ENCODE data around the gene ALOX15.

DNA sequence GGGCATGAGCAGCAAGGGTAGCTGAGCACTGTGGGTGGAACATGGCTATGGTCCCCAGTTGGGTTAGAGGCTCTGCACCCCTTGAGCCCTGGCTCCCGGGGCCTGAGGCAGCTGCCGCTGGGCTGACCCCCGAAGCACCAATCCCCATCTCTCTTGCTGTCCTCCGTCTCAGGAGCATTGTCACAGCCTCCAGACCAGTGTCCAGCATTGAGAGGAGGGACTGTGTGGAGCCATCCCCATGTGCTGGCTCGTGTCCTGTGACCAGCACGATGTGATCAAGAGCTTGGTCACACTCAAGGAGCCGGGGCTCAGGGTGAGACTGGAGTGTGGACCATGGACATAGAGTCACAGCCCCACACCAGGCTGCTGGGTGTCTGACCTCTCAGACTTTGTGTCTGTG, 54.3 kb downstream of the ALOX15 start:
- TF ChIP-seq CTCF (IDR thresholded peaks at IDR 0.05; ENCODE audit: borderline replicate concordance, extremely low read depth, low read length, poor library complexity, severe bottlenecking): no peak
- TF ChIP-seq EZH2 (IDR thresholded peaks at IDR 0.05; ENCODE audit: borderline replicate concordance, low read depth, low read length, severe bottlenecking): no peak
